Memory B cell (primary cell): Measurements from ENCODE around the gene NR3C2.
"Not testable (repeated sequence)": the region's sequence is repeated elsewhere in the genome, so short reads cannot be mapped to it uniquely, and the experiment has no call there.

Source experiments
- ATAC-seq: fragments of 150-1000 bp; cut with Tn5 transposase; 2 replicates; pipeline ENCODE4 v1.10.0; 2021; ENCODE audit warnings: low read depth, mild to moderate bottlenecking, moderate library complexity
- DNase-seq, 2 donors: peaks; one replicate each; pipeline ENCODE4 v3.0.0; 2022; ENCODE audit warnings: low spot score in 2 of 2
- H3K27ac Mint-ChIP-seq: one replicate; pipeline ENCODE4 v1.8.0; 2022; ENCODE audit warnings: mild to moderate bottlenecking, moderate library complexity, mixed read lengths
- H3K27me3 Mint-ChIP-seq: one replicate; pipeline ENCODE4 v1.8.0; 2022; ENCODE audit warnings: mixed read lengths
- H3K36me3 Mint-ChIP-seq: one replicate; pipeline ENCODE4 v1.8.0; 2022; ENCODE audit warnings: mild to moderate bottlenecking, mixed read lengths
- H3K4me1 Mint-ChIP-seq: one replicate; pipeline ENCODE4 v1.8.0; 2022; ENCODE audit warnings: mixed read lengths
- H3K4me3 Mint-ChIP-seq: one replicate; pipeline ENCODE4 v1.8.0; 2022; ENCODE audit warnings: mild to moderate bottlenecking, moderate library complexity, mixed read lengths
- H3K9me3 Mint-ChIP-seq: one replicate; pipeline ENCODE4 v1.8.0; 2022; ENCODE audit warnings: mixed read lengths

The NR3C2 gene

GRCh38 chr4:148089624-148090023 is 352.6 kb downstream of the NR3C2 start:
- Mint-ChIP-seq H3K9me3 (no peaks in the 10 kb centered on the region), H3K27me3 (no peaks in the 10 kb centered on the region), H3K27ac (no peak overlapping the region), H3K36me3 (peaks cover 18% of the 10 kb centered on the region), H3K4me1 (peaks cover 8% of the 10 kb centered on the region), H3K4me3 (no peak overlapping the region)
- ATAC-seq: no peak
- no peak for DNase-seq

- DNase-seq, H3K9me3 Mint-ChIP-seq, H3K4me3 Mint-ChIP-seq, ATAC-seq, H3K27ac Mint-ChIP-seq, H3K4me1 Mint-ChIP-seq, H3K27me3 Mint-ChIP-seq: not testable (repeated sequence)
- H3K36me3 Mint-ChIP-seq: peaks cover 32% of the 10 kb centered on the region
Observed at GRCh38 chr4:148083073-148083472, 359.1 kb downstream of the NR3C2 start.

GRCh38 chr4:148081745-148082144 is 360.5 kb downstream of the NR3C2 start:
- Mint-ChIP-seq H3K27me3 (no peaks in the 10 kb centered on the region), H3K27ac (no peak overlapping the region), H3K36me3 (peaks cover 33% of the 10 kb centered on the region), H3K4me1 (peaks cover 2% of the 10 kb centered on the region), H3K4me3 (no peak overlapping the region), H3K9me3 (peaks cover 4% of the 10 kb centered on the region)
- ATAC-seq (no peak), DNase-seq (no peak)

- no peaks in the 10 kb centered on the region for H3K4me1 Mint-ChIP-seq
- H3K9me3 Mint-ChIP-seq: peaks cover 4% of the 10 kb centered on the region
- DNase-seq: no peak
- H3K27me3 Mint-ChIP-seq: no peaks in the 10 kb centered on the region
- H3K4me3 Mint-ChIP-seq: no peak overlapping the region
- no peak overlapping the region for H3K27ac Mint-ChIP-seq
- peaks cover 33% of the 10 kb centered on the region for H3K36me3 Mint-ChIP-seq
- no peak for ATAC-seq
Observed at GRCh38 chr4:148081267-148081666, 360.9 kb downstream of the NR3C2 start.

GRCh38 chr4:148079961-148080360 is 362.3 kb downstream of the NR3C2 start:
- peaks cover 12% of the 10 kb centered on the region for H3K9me3 Mint-ChIP-seq
- DNase-seq: no peak
- peaks cover 41% of the 10 kb centered on the region for H3K36me3 Mint-ChIP-seq
- H3K4me1 Mint-ChIP-seq: no peaks in the 10 kb centered on the region
- H3K4me3 Mint-ChIP-seq: no peak overlapping the region
- ATAC-seq: no peak
- no peaks in the 10 kb centered on the region for H3K27me3 Mint-ChIP-seq
- no peak overlapping the region for H3K27ac Mint-ChIP-seq

GRCh38 chr4:148078061-148078460 is 364.2 kb downstream of the NR3C2 start:
- Mint-ChIP-seq H3K4me3 (no peak overlapping the region), H3K27ac (no peak overlapping the region), H3K27me3 (no peaks in the 10 kb centered on the region), H3K36me3 (peaks cover 36% of the 10 kb centered on the region), H3K9me3 (peaks cover 15% of the 10 kb centered on the region), H3K4me1 (no peaks in the 10 kb centered on the region)
- no peak for DNase-seq
- no peak for ATAC-seq

- peaks cover 36% of the 10 kb centered on the region for H3K36me3 Mint-ChIP-seq
- no peaks in the 10 kb centered on the region for H3K27me3 Mint-ChIP-seq
- no peak for ATAC-seq
- H3K9me3 Mint-ChIP-seq: peaks cover 15% of the 10 kb centered on the region
- no peak for DNase-seq
- no peaks in the 10 kb centered on the region for H3K4me1 Mint-ChIP-seq
- H3K27ac Mint-ChIP-seq: no peak overlapping the region
- no peak overlapping the region for H3K4me3 Mint-ChIP-seq
Observed at GRCh38 chr4:148077581-148077980, 364.6 kb downstream of the NR3C2 start.

- Mint-ChIP-seq H3K36me3 (peaks cover 36% of the 10 kb centered on the region), H3K27me3 (no peaks in the 10 kb centered on the region), H3K9me3 (peaks cover 15% of the 10 kb centered on the region), H3K4me3 (no peak overlapping the region), H3K27ac (no peak overlapping the region), H3K4me1 (no peaks in the 10 kb centered on the region)
- DNase-seq (no peak), ATAC-seq (no peak)
Observed at GRCh38 chr4:148076964-148077363, 365.2 kb downstream of the NR3C2 start.

- Mint-ChIP-seq H3K4me3 (no peak overlapping the region), H3K4me1 (no peaks in the 10 kb centered on the region), H3K9me3 (peaks cover 15% of the 10 kb centered on the region), H3K27me3 (no peaks in the 10 kb centered on the region), H3K36me3 (peaks cover 26% of the 10 kb centered on the region), H3K27ac (no peak overlapping the region)
- ATAC-seq (no peak), DNase-seq (no peak)
Observed at GRCh38 chr4:148075438-148075837, 366.8 kb downstream of the NR3C2 start.

GRCh38 chr4:148074462-148074861 is 367.8 kb downstream of the NR3C2 start:
- no peak overlapping the region for H3K4me3 Mint-ChIP-seq
- ATAC-seq (no peak), DNase-seq (no peak)
- H3K9me3 Mint-ChIP-seq: peaks cover 15% of the 10 kb centered on the region
- H3K27me3 Mint-ChIP-seq: no peaks in the 10 kb centered on the region
- no peak overlapping the region for H3K27ac Mint-ChIP-seq
- H3K4me1 Mint-ChIP-seq: no peaks in the 10 kb centered on the region
- H3K36me3 Mint-ChIP-seq: peaks cover 22% of the 10 kb centered on the region

- DNase-seq (no peak), ATAC-seq (no peak)
- Mint-ChIP-seq H3K27me3 (no peaks in the 10 kb centered on the region), H3K4me1 (no peaks in the 10 kb centered on the region), H3K36me3 (peaks cover 20% of the 10 kb centered on the region), H3K9me3 (peaks cover 15% of the 10 kb centered on the region), H3K27ac (no peak overlapping the region), H3K4me3 (no peak overlapping the region)
Observed at GRCh38 chr4:148073349-148073748, 368.9 kb downstream of the NR3C2 start.

GRCh38 chr4:148072789-148073188 is 369.4 kb downstream of the NR3C2 start:
- DNase-seq (no peak), ATAC-seq (no peak)
- Mint-ChIP-seq H3K27me3 (no peaks in the 10 kb centered on the region), H3K4me3 (no peak overlapping the region), H3K36me3 (peaks cover 15% of the 10 kb centered on the region), H3K9me3 (peaks cover 12% of the 10 kb centered on the region), H3K27ac (no peak overlapping the region), H3K4me1 (no peaks in the 10 kb centered on the region)

GRCh38 chr4:148071009-148071408 is 371.2 kb downstream of the NR3C2 start:
- no peak for ATAC-seq
- peaks cover 12% of the 10 kb centered on the region for H3K36me3 Mint-ChIP-seq
- DNase-seq: no peak
- H3K4me3 Mint-ChIP-seq: no peak overlapping the region
- peaks cover 10% of the 10 kb centered on the region for H3K9me3 Mint-ChIP-seq
- no peak overlapping the region for H3K27ac Mint-ChIP-seq
- no peaks in the 10 kb centered on the region for H3K4me1 Mint-ChIP-seq
- H3K27me3 Mint-ChIP-seq: no peaks in the 10 kb centered on the region

GRCh38 chr4:148069895-148070178 is 372.4 kb downstream of the NR3C2 start:
- Mint-ChIP-seq H3K27me3 (no peaks in the 10 kb centered on the region), H3K27ac (no peak overlapping the region), H3K4me1 (no peaks in the 10 kb centered on the region), H3K4me3 (no peak overlapping the region), H3K9me3 (peaks cover 4% of the 10 kb centered on the region), H3K36me3 (peaks cover 4% of the 10 kb centered on the region)
- ATAC-seq (no peak), DNase-seq (no peak)

- Mint-ChIP-seq H3K27ac (no peak overlapping the region), H3K4me3 (no peak overlapping the region), H3K36me3 (peaks cover 2% of the 10 kb centered on the region), H3K27me3 (no peaks in the 10 kb centered on the region), H3K9me3 (peaks cover 2% of the 10 kb centered on the region), H3K4me1 (no peaks in the 10 kb centered on the region)
- no peak for DNase-seq
- ATAC-seq: no peak
Observed at GRCh38 chr4:148069086-148069894, 372.9 kb downstream of the NR3C2 start.
